Endothelial cell of coronary artery (primary cell): ENCODE data around the gene NPIPA3. TPM values are rescaled to one million over a fixed set of nuclear protein-coding genes. Genes with fewer than 3 reads are reported as not detected.

Source experiments
- total RNA-seq: library from RNA; depleted of rRNA; stranded (reverse); fragments of >200 nt; gene quantifications from 2 replicates; pipeline ENCODE4 v1.2.3, GENCODE V29; 2014

NPIPA3 gene
- 0.45 and 0.56 TPM in 2 replicates for total RNA-seq

GRCh38 chr16:14703156-14704011 lies at the start of gene NPIPA3:
Gene NPIPA3, plus strand, starts transcription at chr16:14703411. Its CDS starts 5,533 bp downstream, at chr16:14708944.

GRCh38 chr16:14694129-14694528 lies 9.1 kb upstream of the NPIPA3 start, which contains the start of gene PLA2G10:
Gene PLA2G10, minus strand, starts transcription at chr16:14694308. Its CDS starts 79 bp downstream, at chr16:14694229.

GRCh38 chr16:14742273-14743128 lies 39.3 kb downstream of the NPIPA3 start, which contains the start of gene NPIPA2:
Gene NPIPA2, plus strand, starts transcription at chr16:14742533. Its CDS starts 5,533 bp downstream, at chr16:14748066.

Other genes starting within 250 kb of the NPIPA3 start
- 16.6 and 16.8 TPM in 2 replicates for gene PARN, start 73.2 kb upstream of the NPIPA3 start, total RNA-seq
- gene BFAR, start 70.5 kb upstream of the NPIPA3 start, total RNA-seq: 65.1 and 66.7 TPM in 2 replicates
- not detected in 2 replicates for gene PLA2G10, start 9.1 kb upstream of the NPIPA3 start, total RNA-seq
- 0.45 and 0.56 TPM in 2 replicates for gene NPIPA2, start 39.1 kb downstream of the NPIPA3 start, total RNA-seq
- 93.0 and 139 TPM in 2 replicates for gene NOMO1, start 130.3 kb downstream of the NPIPA3 start, total RNA-seq
- gene NPIPA1, start 234.0 kb downstream of the NPIPA3 start, total RNA-seq: 15.8 and 61.5 TPM in 2 replicates